Measurements from ENCODE around the gene EFCAB7. TPM values are rescaled to one million over a fixed set of nuclear protein-coding genes. Genes with fewer than 3 reads are reported as not detected.

EFCAB7 gene
- total RNA-seq, 1 donor from 2014 or later, result 4.7 TPM

GRCh38 chr1:63509718-63510117 lies 13.6 kb upstream of the EFCAB7 start:
- H3K4me3 Mint-ChIP-seq (ENCODE audit: unreplicated experiment), result no peak overlapping the region
- H3K4me1 Mint-ChIP-seq (ENCODE audit: unreplicated experiment), result no peaks in the 10 kb centered on the region
- no peaks in the 10 kb centered on the region for H3K9me3 Mint-ChIP-seq (ENCODE audit: unreplicated experiment)
- H3K27ac Mint-ChIP-seq (ENCODE audit: unreplicated experiment), result no peak overlapping the region
- no peaks in the 10 kb centered on the region for H3K36me3 Mint-ChIP-seq (ENCODE audit: low read depth, unreplicated experiment)
- H3K27me3 Mint-ChIP-seq (ENCODE audit: unreplicated experiment), result no peaks in the 10 kb centered on the region
- DNase-seq (ENCODE audit: low spot score), result no peak
- TF ChIP-seq, protein P1, sequence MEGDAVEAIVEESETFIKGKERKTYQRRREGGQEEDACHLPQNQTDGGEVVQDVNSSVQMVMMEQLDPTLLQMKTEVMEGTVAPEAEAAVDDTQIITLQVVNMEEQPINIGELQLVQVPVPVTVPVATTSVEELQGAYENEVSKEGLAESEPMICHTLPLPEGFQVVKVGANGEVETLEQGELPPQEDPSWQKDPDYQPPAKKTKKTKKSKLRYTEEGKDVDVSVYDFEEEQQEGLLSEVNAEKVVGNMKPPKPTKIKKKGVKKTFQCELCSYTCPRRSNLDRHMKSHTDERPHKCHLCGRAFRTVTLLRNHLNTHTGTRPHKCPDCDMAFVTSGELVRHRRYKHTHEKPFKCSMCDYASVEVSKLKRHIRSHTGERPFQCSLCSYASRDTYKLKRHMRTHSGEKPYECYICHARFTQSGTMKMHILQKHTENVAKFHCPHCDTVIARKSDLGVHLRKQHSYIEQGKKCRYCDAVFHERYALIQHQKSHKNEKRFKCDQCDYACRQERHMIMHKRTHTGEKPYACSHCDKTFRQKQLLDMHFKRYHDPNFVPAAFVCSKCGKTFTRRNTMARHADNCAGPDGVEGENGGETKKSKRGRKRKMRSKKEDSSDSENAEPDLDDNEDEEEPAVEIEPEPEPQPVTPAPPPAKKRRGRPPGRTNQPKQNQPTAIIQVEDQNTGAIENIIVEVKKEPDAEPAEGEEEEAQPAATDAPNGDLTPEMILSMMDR (IDR thresholded peaks at IDR 0.05; ENCODE audit: unreplicated experiment), result no peak

DNA sequence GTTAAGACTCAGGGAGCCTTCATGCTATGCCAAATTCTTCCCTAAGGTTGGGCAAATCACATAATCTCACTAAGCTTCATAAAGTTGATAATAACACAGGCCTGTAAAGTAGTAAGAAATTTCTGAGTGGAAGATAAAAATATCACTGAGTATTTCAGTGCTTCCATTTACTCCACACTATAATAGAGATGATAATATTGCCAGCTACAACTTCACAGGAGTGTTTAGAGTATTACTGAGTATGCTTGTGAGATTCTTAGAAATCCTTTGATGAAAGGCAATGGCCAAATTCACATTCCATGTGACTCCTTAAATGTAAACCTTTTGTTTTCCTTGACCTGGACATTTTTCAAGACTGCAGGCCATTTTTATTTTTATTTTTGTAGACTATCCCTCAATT lies 10.7 kb upstream of the EFCAB7 start:
- no peaks in the 10 kb centered on the region for H3K4me1 Mint-ChIP-seq (ENCODE audit: unreplicated experiment)
- H3K9me3 Mint-ChIP-seq (ENCODE audit: unreplicated experiment), result no peaks in the 10 kb centered on the region
- no peak for DNase-seq (ENCODE audit: low spot score)
- H3K27me3 Mint-ChIP-seq (ENCODE audit: unreplicated experiment), result peaks cover 2% of the 10 kb centered on the region
- H3K4me3 Mint-ChIP-seq (ENCODE audit: unreplicated experiment), result no peak overlapping the region
- no peaks in the 10 kb centered on the region for H3K36me3 Mint-ChIP-seq (ENCODE audit: low read depth, unreplicated experiment)
- TF ChIP-seq, protein P1 (IDR thresholded peaks at IDR 0.05; ENCODE audit: unreplicated experiment), result no peak
- no peak overlapping the region for H3K27ac Mint-ChIP-seq (ENCODE audit: unreplicated experiment)

- Mint-ChIP-seq H3K9me3 (ENCODE audit: unreplicated experiment) (no peaks in the 10 kb centered on the region), H3K27ac (ENCODE audit: unreplicated experiment) (no peak overlapping the region), H3K4me1 (ENCODE audit: unreplicated experiment) (no peaks in the 10 kb centered on the region), H3K36me3 (ENCODE audit: low read depth, unreplicated experiment) (no peaks in the 10 kb centered on the region), H3K4me3 (ENCODE audit: unreplicated experiment) (no peak overlapping the region), H3K27me3 (ENCODE audit: unreplicated experiment) (peaks cover 2% of the 10 kb centered on the region)
- TF ChIP-seq, protein P1 (IDR thresholded peaks at IDR 0.05; ENCODE audit: unreplicated experiment), result no peak
- no peak for DNase-seq (ENCODE audit: low spot score)
Observed at GRCh38 chr1:63516629-63517028, 6.7 kb upstream of the EFCAB7 start.

- H3K36me3 Mint-ChIP-seq (ENCODE audit: low read depth, unreplicated experiment), result no peaks in the 10 kb centered on the region
- peaks cover 9% of the 10 kb centered on the region for H3K4me1 Mint-ChIP-seq (ENCODE audit: unreplicated experiment)
- H3K4me3 Mint-ChIP-seq (ENCODE audit: unreplicated experiment), result peak overlapping the region; percentile 95
- H3K9me3 Mint-ChIP-seq (ENCODE audit: unreplicated experiment), result no peaks in the 10 kb centered on the region
- TF ChIP-seq, protein P1 (IDR thresholded peaks at IDR 0.05; ENCODE audit: unreplicated experiment), result no peak
- H3K27ac Mint-ChIP-seq (ENCODE audit: unreplicated experiment), result peak overlapping the region; percentile 91
- DNase-seq (ENCODE audit: low spot score), result no peak
- no peaks in the 10 kb centered on the region for H3K27me3 Mint-ChIP-seq (ENCODE audit: unreplicated experiment)
Observed at GRCh38 chr1:63523738-63524137, 413 bp downstream of the EFCAB7 start.

DNA sequence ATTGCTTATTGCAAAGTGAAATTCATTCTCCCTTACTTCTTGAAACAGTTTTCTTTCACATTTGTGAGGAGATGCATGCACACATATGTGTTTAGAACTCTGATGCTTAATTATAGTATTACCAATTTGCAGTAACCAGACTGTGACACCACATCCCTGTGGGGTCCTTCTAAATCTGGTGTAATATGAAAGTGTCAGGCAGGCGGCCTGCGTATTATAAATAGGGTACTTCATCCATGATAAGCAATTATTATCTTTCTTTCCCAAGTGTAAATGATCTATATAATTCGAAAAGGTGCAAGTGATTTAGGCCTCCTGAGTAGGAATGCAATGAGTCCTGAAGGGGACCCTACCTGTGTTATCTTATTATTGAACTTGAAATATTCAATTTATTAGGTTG lies 876 bp downstream of the EFCAB7 start:
- H3K4me3 Mint-ChIP-seq (ENCODE audit: unreplicated experiment), result peak overlapping the region; percentile 95
- H3K4me1 Mint-ChIP-seq (ENCODE audit: unreplicated experiment), result peaks cover 9% of the 10 kb centered on the region
- H3K27me3 Mint-ChIP-seq (ENCODE audit: unreplicated experiment), result no peaks in the 10 kb centered on the region
- no peaks in the 10 kb centered on the region for H3K36me3 Mint-ChIP-seq (ENCODE audit: low read depth, unreplicated experiment)
- TF ChIP-seq, protein P1 (IDR thresholded peaks at IDR 0.05; ENCODE audit: unreplicated experiment), result no peak
- DNase-seq (ENCODE audit: low spot score), result no peak
- H3K27ac Mint-ChIP-seq (ENCODE audit: unreplicated experiment), result no peak overlapping the region
- no peaks in the 10 kb centered on the region for H3K9me3 Mint-ChIP-seq (ENCODE audit: unreplicated experiment)

Measured in endothelial cell (in vitro differentiated cells).